OCI-LY7 (cell line): ENCODE measurements around the gene BASP1.

Experiments used
- CTCF ChIP-seq: fragments of 200-600 bp; sonication (generic); conservative IDR thresholded peaks from 2 replicates; pipeline ENCODE4 v1.5.1; 2014; ENCODE audit warnings: mild to moderate bottlenecking, antibody characterized with exemption, low read length, moderate library complexity, mixed read lengths
- EZH2phosphoT487 ChIP-seq: fragments of 200-600 bp; sonication (generic); IDR thresholded peaks from 2 replicates; pipeline ENCODE4 v1.6.1; 2018; ENCODE audit warnings: low read depth, borderline replicate concordance, mild to moderate bottlenecking, mixed run types, antibody characterized with exemption, low read length, moderate library complexity, mixed read lengths

GRCh38 chr5:17220469-17220868, 3.0 kb downstream of the BASP1 start:
- TF ChIP-seq CTCF (no peak), EZH2phosphoT487 (no peak)
